Fibroblast of mammary gland (primary cell): ENCODE results near the gene ADAP2.

ENCODE experiments used
- DNase-seq: peaks from one replicate; pipeline ENCODE4 v3.0.0-alpha.2; 2010; ENCODE audit warnings: low read depth
- H3K4me3 ChIP-seq: 2 replicates; pipeline ENCODE4 v1.5.1; 2011; ENCODE audit warnings: low read depth, mild to moderate bottlenecking, low read length, moderate library complexity; ENCODE audit not compliant: control insufficient read depth
- TF ChIP-seq, protein P1 (sequence below): conservative IDR thresholded peaks from 2 replicates; pipeline ENCODE4 v1.5.1; 2011; ENCODE audit warnings: low read depth, low read length, inconsistent platforms; ENCODE audit not compliant: control insufficient read depth, insufficient read depth

Gene ADAP2

DNA sequence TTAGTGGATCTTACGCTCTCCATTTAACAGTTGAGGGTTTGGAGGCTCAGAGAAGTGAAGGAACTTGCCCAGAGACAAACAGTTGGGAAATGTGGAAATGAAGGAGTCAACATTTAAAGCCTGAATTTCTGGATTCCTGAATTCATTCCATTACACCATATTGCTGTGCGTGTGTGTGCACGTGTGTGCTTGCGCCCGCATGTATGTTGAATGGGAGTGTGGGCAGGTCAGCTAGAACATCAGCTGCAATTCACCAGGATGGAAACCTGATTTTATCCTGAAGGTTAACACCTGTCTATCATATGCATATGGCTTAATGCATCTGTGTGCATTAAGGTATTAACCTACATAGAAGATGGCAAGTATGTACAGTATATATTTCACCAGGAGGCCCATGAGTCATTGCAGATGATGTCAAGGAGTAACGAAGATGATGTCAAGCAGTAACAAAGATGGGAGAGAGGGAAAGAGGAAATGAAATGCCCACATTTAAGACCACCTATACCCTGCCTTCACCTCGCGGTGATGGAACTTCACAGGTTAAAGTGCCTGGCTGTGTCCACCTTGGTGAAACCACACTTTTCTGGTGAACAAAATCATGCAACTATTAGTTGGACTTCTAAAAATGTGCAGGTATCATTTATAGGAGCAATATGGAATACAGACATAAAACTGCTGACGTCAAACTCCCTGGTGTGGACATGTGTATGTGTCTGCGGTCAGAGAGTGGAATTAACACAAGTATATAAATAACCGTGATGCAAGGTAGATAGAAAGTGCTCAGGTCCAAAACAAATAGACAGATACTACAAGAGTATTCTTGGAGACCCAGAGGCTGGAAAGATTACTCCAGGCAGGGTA, 832 bp upstream of the ADAP2 start:
- no peak overlapping the region for H3K4me3 ChIP-seq
- DNase-seq, result no peak
- TF ChIP-seq, protein P1, sequence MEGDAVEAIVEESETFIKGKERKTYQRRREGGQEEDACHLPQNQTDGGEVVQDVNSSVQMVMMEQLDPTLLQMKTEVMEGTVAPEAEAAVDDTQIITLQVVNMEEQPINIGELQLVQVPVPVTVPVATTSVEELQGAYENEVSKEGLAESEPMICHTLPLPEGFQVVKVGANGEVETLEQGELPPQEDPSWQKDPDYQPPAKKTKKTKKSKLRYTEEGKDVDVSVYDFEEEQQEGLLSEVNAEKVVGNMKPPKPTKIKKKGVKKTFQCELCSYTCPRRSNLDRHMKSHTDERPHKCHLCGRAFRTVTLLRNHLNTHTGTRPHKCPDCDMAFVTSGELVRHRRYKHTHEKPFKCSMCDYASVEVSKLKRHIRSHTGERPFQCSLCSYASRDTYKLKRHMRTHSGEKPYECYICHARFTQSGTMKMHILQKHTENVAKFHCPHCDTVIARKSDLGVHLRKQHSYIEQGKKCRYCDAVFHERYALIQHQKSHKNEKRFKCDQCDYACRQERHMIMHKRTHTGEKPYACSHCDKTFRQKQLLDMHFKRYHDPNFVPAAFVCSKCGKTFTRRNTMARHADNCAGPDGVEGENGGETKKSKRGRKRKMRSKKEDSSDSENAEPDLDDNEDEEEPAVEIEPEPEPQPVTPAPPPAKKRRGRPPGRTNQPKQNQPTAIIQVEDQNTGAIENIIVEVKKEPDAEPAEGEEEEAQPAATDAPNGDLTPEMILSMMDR, result no peak

DNA sequence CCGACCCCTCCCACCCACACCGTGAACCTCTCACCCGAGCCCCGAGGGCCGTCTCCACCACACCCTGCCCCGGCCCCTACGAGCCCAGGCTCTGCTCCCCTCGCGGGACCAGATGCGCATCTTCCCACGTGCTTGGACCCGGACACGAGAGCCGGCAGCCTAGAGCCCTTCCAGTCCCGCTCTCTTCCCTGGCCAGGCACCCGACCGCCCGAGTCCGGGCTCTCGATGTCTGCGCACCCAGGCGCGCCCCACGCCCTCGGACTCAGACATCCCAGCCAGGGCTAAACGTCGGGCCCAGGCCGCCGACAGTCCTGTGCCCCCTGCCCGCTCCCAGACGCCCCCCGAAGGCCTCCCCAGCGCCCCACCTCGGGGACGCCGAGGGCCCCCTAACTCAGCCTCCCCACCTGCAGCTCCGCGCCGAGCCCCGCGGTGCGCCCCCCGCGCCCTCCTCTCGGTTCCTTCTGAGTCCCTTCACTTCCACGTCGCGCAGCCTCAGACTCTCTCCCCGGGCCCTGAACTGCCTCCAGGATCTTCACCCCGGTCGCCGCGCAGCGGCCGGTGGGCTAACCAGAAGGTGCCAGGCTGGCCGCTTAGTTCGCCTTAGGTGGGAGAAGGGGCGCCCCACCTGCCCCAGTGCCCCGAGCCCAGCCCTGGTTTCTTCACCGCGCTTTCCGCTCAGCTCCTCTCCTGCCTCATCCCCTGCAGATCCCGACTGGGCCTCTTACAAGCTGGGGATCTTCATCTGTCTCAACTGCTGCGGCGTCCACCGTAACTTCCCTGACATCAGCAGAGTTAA, 688 bp downstream of the ADAP2 start:
- no peak overlapping the region for H3K4me3 ChIP-seq
- no peak for DNase-seq
- TF ChIP-seq, protein P1, result no peak

DNA sequence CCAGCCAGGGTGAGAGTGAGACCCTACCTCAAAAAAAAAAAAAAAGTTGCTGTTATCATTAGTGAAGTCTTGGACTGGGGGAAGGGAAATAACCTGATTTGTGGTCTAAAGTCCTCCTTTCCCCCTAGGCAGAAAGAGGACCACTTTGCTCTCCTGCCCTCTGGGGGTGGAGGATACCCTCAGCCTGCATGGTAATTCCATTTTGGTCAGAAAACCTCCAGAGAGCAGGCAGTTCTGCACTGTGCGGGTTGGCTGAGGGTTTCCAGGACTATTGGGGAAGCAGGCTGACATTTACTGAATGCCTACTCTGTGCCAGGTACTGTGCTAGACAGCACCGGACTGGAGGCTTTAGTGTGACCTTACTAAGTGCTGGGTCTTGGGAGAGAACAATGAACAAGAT, 2.6 kb downstream of the ADAP2 start:
- TF ChIP-seq, protein P1, result no peak

DNA sequence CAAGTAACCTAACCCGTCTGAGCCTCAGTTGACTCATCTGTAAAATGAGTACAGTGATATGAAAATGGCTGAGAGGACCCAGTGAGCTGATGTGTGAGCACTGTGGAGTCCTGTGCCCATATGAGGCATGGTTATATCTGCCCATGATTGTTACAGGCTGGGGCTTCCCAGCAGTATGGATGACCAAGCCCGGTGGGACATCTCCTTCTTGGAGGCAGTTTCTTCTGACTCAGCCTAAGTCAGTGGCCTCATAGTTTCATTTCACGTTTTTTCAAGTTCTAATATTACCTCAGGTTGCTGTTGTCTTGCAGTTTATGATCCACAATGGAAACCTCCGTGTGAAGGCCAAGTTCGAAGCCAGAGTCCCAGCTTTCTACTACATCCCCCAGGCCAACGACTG, 4.8 kb downstream of the ADAP2 start:
- no peak for DNase-seq
- H3K4me3 ChIP-seq, result no peak overlapping the region
- TF ChIP-seq, protein P1, result no peak

More for the DNA sequence above, 2.6 kb downstream of the ADAP2 start:
- DNase-seq, result no peak
- no peak overlapping the region for H3K4me3 ChIP-seq

DNA sequence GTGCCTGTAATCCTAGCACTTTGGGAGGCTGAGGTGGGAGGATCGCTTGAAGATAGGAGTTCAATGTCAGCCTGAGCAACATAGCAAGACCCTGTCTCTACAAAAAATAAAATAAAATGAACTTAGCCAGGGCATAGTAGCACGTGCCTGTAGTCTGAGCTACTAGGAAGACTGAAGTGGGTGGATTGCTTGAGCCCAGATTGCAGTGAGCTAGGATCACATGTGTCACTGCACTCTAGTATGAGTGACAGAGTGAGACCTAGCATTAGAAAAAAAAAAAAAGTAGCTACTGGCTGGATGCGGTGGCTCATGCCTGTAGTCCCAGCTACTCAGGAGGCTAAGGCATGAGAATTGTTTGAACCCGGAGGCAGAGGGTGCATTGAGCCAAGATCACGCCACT, 6.0 kb downstream of the ADAP2 start:
- no peak for DNase-seq
- TF ChIP-seq, protein P1, result no peak
- H3K4me3 ChIP-seq, result no peak overlapping the region

DNA sequence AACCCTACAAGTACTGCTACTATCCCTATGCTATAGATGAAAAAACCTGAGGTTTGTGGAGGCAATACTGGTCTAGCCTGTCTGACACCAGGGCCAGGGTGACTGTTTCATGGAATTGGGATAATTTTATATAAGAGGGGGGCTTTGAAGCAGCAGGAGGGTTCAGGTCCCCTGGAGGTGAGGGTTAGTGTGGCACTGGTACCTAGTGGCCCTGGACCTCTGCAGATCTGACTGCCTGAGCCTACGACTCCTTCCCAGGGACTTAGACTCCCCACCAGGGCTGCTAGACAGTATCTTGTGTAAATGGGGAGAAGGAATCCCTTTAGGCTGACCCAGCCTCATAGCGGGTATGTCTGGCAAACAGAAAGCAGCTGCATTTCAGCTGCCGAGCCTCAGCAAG, 6.8 kb downstream of the ADAP2 start:
- no peak overlapping the region for H3K4me3 ChIP-seq
- DNase-seq, result no peak
- TF ChIP-seq, protein P1, result no peak
